GM12892 (cell line): ENCODE measurements around the gene GRM7.

Source experiments
- POLR2A ChIP-seq: IDR thresholded peaks from 2 replicates; pipeline ENCODE4 v1.6.1; 2011; ENCODE audit warnings: low read depth, low read length, control low read depth
- TAF1 ChIP-seq: IDR thresholded peaks from 2 replicates; pipeline ENCODE4 v1.6.1; 2011; ENCODE audit warnings: low read depth, mild to moderate bottlenecking, control low read depth, low read length, borderline replicate concordance

DNA sequence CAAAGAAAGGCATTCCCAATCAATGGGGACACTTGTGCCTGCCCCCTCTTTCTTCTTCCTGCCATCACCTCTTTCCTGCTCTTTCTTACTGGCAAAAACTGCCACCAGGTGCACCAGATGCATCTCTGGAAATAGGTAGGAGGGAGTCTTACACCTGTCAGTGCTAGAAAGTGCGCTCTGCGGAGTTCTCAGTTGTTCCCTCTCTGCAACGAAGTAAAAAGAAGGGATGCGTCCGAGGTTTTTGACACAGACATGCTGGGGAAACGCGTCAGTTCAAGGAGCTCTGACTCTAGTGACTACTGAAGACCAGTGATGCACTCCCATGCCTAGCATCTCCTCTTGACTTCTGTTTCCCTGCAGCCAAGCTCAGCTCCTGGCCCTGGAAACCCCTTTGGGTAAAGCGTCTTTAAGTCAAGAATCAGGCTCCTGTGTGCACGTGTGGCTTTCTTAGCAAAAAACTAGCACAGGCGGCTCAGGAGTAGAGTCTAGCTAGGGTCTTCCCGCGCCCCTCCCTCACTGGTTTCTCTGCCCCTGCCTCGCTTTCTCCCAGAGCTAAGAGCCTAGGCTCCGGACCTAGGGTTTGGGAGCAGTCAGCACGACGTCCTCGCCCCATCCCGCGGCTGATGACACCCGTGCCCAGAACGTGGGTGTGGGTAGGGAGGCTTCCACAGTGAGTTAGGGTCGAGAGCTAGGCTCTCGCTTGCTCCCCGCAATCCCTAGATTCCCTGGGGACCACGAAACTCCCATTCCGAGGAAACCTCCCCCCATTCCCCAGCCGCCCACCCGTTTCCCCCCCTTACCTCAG is 564 bp upstream of the GRM7 start:
- TF ChIP-seq POLR2A (no peak), TAF1 (no peak)
